Colonic mucosa (tissue), 4 donors: ENCODE data around the gene ANKRD37. TPM values are rescaled to one million over a fixed set of nuclear protein-coding genes. Genes with fewer than 3 reads are reported as not detected.

ENCODE experiments used
- DNase-seq: peaks from one replicate; pipeline ENCODE4 v3.0.0-alpha.2; 2020
- H3K27ac ChIP-seq: fragments of 200-600 bp; one replicate; pipeline ENCODE4 v1.8.0; 2021
- H3K27me3 ChIP-seq: fragments of 200-600 bp; one replicate; pipeline ENCODE4 v1.8.0; 2021
- H3K36me3 ChIP-seq: fragments of 200-600 bp; one replicate; pipeline ENCODE4 v1.8.0; 2021
- H3K4me1 ChIP-seq: fragments of 200-600 bp; one replicate; pipeline ENCODE4 v1.8.0; 2021; ENCODE audit warnings: mild to moderate bottlenecking
- H3K4me3 ChIP-seq: fragments of 200-600 bp; one replicate; pipeline ENCODE4 v1.8.0; 2021
- H3K9ac ChIP-seq, 2 donors: one replicate each; pipeline ENCODE4 v1.7.0; 2013; ENCODE audit warnings: control low read depth in 2 of 2, low read depth in 2 of 2, low read length in 2 of 2
- H3K9me3 ChIP-seq: fragments of 200-600 bp; one replicate; pipeline ENCODE4 v1.8.0; 2021
- intact Hi-C: fragments of 100-400 bp; cut with DNase I; formaldehyde crosslinking; loops from one replicate; pipeline ENCODE4 v1.14.1; 2022
- total RNA-seq, 2 donors: library from RNA; stranded (reverse); fragmentation: NEBNext Ultra II Directional in 1 of 2; extraction: Animal tissue kit (Norgen Biotek cat#: 25700) in 1 of 2; gene quantifications; one replicate each; pipeline ENCODE4 v1.2.1, GENCODE V29; 2021
- TF ChIP-seq, protein P1 (sequence below): fragments of 200-600 bp; IDR thresholded peaks from one replicate; pipeline ENCODE4 v1.8.0; 2022; ENCODE audit warnings: antibody characterized with exemption, mild to moderate bottlenecking
- donor health status: healthy.
- donor health status: DM: no; HTN: no; CAD: no.
- donor health status: DM: no; HTN: no; CAD: no.

ANKRD37 gene
- total RNA-seq, 2 donors from 2014 or later = 12.7 to 17.3 TPM

DNA sequence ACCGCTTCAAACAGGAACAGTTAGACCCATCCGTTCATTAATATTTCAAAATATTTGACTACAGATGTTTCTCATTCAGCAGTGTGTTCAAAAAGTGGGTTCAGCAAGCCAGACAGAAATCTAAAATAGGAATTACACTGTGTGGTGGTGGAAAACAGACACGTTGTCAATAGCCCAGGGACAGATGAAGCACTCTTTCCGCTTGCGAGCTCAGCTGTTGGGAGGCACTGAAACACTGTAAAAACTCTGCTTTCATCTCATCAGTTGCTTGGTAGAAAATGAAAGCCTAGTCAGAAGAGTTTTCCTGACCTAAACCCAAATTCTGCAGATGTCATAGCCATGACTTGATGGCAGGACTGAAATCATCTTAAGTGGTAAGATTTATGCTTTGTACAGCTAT, 39.4 kb upstream of the ANKRD37 start:
- Histone ChIP-seq H3K4me3 (no peak overlapping the region), H3K4me1 (no peaks in the 10 kb centered on the region), H3K9ac (no peak overlapping the region), H3K27ac (no peak overlapping the region), H3K27me3 (no peaks in the 10 kb centered on the region), H3K9me3 (no peaks in the 10 kb centered on the region), H3K36me3 (no peaks in the 10 kb centered on the region)
- intact Hi-C loops = no loop called here
- TF ChIP-seq, protein P1, sequence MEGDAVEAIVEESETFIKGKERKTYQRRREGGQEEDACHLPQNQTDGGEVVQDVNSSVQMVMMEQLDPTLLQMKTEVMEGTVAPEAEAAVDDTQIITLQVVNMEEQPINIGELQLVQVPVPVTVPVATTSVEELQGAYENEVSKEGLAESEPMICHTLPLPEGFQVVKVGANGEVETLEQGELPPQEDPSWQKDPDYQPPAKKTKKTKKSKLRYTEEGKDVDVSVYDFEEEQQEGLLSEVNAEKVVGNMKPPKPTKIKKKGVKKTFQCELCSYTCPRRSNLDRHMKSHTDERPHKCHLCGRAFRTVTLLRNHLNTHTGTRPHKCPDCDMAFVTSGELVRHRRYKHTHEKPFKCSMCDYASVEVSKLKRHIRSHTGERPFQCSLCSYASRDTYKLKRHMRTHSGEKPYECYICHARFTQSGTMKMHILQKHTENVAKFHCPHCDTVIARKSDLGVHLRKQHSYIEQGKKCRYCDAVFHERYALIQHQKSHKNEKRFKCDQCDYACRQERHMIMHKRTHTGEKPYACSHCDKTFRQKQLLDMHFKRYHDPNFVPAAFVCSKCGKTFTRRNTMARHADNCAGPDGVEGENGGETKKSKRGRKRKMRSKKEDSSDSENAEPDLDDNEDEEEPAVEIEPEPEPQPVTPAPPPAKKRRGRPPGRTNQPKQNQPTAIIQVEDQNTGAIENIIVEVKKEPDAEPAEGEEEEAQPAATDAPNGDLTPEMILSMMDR = no peak
- no peak for DNase-seq

DNA sequence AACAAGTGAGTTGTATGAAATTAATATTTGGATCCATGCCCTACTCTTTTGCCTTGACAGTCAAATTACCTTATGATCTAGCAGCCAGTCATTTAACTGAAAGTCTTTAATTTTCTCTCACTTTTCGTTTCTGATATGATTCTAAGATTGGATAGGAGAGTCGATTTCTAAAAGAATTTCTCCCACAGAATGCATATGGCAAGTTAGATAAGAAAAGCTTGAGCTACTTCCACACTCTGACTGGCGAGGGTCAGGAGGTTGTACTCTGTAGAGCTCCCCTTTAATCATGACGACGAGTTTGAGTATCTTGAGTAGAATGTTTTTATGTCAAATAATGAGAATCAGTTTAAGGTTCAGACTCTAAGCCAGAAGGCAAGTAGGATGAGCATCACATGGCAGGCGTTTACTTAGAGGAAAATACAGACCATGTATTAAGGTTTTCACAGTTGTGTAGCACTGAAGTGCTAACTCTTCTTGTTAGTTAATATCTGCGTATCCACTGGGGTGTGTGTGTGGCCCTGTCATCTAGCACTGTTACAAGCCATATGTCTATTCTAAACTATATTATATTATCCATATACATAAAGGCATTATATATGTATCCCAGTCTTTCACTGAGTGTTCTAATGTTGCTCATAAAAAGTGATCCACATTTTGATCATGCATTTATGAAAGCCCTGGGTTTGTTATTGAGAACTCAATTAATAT, 38.8 kb upstream of the ANKRD37 start:
- Histone ChIP-seq H3K4me1 (no peaks in the 10 kb centered on the region), H3K9me3 (no peaks in the 10 kb centered on the region), H3K27ac (no peak overlapping the region), H3K27me3 (no peaks in the 10 kb centered on the region), H3K4me3 (no peak overlapping the region), H3K9ac (no peak overlapping the region), H3K36me3 (no peaks in the 10 kb centered on the region)
- intact Hi-C loops = no loop called here
- TF ChIP-seq, protein P1 = no peak
- DNase-seq = no peak

DNA sequence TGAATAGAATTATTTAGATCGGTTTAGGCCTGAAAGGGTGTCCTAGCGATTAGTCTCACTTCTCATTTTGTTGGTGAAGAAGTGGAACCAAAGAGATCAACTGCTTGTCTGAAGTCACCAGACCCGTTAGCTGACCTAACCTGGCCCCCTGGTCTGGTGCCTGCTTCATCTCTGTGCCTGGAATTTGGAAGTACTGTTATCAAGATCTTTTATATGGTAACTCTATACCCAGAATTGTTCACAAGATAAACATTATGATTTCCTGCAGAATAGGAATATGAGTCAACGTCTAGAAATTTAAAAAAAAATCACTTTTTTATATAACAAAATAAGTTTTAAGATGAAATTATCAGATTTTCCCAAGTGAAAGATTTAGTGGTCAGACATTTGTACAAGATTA, 38.1 kb upstream of the ANKRD37 start:
- intact Hi-C loops = no loop called here

DNA sequence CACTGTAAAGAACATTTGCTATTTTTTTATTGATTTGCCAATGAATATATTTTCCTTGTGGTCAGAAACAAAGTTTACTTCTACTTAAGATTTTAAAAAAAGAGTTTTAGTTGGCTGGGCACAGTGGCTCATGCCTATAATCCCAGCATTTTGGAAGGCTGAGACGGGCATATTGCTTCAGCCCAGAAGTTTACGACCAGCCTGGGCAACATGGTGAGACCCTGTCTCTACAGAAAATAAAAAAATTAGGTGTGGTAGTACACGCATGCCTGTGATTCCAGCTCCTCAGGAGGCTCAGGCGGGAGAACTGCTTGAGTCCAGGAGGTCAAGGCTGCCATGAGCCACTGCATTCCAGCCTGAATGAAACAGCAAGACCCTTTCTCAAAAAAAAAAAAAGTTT, 37.7 kb upstream of the ANKRD37 start:
- H3K27me3 ChIP-seq = no peaks in the 10 kb centered on the region
- no peaks in the 10 kb centered on the region for H3K36me3 ChIP-seq
- no peak overlapping the region for H3K4me3 ChIP-seq
- no peak overlapping the region for H3K9ac ChIP-seq
- no peaks in the 10 kb centered on the region for H3K9me3 ChIP-seq
- no peaks in the 10 kb centered on the region for H3K4me1 ChIP-seq
- TF ChIP-seq, protein P1 = no peak
- intact Hi-C loops = no loop called here
- DNase-seq = no peak
- no peak overlapping the region for H3K27ac ChIP-seq

More for the DNA sequence above, 38.1 kb upstream of the ANKRD37 start:
- H3K4me3 ChIP-seq = no peak overlapping the region
- no peak overlapping the region for H3K9ac ChIP-seq
- TF ChIP-seq, protein P1 = no peak
- no peak overlapping the region for H3K27ac ChIP-seq
- no peaks in the 10 kb centered on the region for H3K27me3 ChIP-seq
- DNase-seq = no peak
- no peaks in the 10 kb centered on the region for H3K36me3 ChIP-seq
- no peaks in the 10 kb centered on the region for H3K9me3 ChIP-seq
- H3K4me1 ChIP-seq = no peaks in the 10 kb centered on the region

DNA sequence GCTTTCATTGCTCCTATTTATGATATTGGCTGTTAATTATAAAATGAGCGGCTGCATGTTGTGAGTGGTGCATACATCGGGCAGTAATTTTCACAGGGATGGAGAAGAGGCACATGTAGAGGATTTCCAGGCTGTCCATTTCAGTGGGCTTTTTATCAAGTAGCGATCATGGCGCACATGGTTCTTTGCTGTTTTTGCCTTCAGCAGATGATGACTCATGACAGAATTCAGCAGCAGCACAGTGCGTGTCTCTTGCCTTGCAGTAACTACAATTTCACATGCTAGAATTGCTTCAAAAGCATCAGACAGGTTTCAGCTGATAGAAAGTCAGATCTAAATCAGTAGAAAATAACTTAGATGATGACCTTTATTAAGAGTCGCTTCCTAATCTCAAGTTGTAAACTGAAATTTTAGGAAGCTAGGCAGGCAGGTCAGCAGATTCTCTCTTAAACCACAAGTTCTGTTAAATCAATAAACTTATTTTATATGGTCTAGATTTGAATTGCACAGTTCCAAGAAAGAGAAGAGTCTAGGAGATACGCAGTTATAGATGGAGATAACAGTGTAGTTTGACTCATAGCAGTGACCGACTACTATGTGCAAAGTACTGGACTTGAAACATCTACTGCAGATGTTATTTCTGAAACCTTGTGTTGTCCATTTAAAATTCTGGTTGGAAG, 36.7 kb upstream of the ANKRD37 start:
- DNase-seq = no peak
- Histone ChIP-seq H3K27ac (no peak overlapping the region), H3K27me3 (no peaks in the 10 kb centered on the region), H3K9ac (no peak overlapping the region), H3K4me3 (no peak overlapping the region), H3K9me3 (no peaks in the 10 kb centered on the region), H3K36me3 (no peaks in the 10 kb centered on the region), H3K4me1 (no peaks in the 10 kb centered on the region)
- intact Hi-C loops = no loop called here
- TF ChIP-seq, protein P1 = no peak
